Measurements from ENCODE around the gene IGFBP3.

The IGFBP3 gene

DNA sequence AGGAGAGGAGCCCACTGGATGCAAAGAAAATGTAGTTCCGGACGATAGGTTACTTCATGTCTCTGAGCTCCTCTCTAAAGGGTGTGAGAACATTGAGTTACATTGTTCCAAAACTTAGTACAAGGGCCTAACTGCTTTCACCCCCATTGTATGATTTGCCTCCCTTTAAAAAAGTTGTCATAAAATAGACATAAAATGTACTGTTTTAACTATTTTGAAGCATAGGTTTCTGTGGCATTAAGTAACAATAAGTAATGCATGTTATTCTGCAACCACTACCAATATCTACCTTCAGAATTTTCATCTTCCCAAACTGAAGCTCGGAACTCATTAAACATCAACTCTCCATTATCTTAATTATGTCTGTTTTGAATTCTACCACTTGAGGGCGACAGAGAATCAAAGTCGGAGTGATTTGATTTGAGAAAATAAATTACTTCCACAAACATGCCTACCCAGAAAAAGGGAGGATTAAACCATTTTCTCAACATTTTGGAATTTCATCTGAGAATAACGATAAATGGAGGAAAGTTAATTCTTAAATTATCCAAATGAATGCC is 30.1 kb downstream of the IGFBP3 start:
- H2AFZ ChIP-seq (ENCODE audit: low read length): no peak overlapping the region
- H3K36me3 ChIP-seq (ENCODE audit: insufficient read depth, low read length): no peaks in the 10 kb centered on the region
- TF ChIP-seq CTCF (IDR thresholded peaks at IDR 0.05; ENCODE audit: low read length) (peak; percentile 86), EZH2 (IDR thresholded peaks at IDR 0.05; ENCODE audit: borderline replicate concordance, low read length) (no peak)
- no peaks in the 10 kb centered on the region for H3K79me2 ChIP-seq (ENCODE audit: insufficient read depth, low read length)
- H3K4me2 ChIP-seq (ENCODE audit: low read length): no peak overlapping the region
- H3K27me3 ChIP-seq (ENCODE audit: insufficient read depth, low read length): no peaks in the 10 kb centered on the region
- no peak overlapping the region for H3K9ac ChIP-seq (ENCODE audit: low read length)
- no peaks in the 10 kb centered on the region for H3K9me3 ChIP-seq (ENCODE audit: low read length)
- H3F3A ChIP-seq (ENCODE audit: insufficient read depth, low read length): no peaks in the 10 kb centered on the region
- no peaks in the 10 kb centered on the region for H3K9me2 ChIP-seq (ENCODE audit: low read depth, low read length)
- H3K27ac ChIP-seq (ENCODE audit: low read depth, low read length, poor library complexity, severe bottlenecking): no peak overlapping the region
- H3K4me1 ChIP-seq (ENCODE audit: insufficient read depth, low read length, severe bottlenecking): no peaks in the 10 kb centered on the region
- no peaks in the 10 kb centered on the region for H4K20me1 ChIP-seq (ENCODE audit: insufficient read depth, low read length)
- no peak overlapping the region for H3K4me3 ChIP-seq (ENCODE audit: low read depth, low read length, poor library complexity, severe bottlenecking)

GRCh38 chr7:45890125-45890901 is 30.8 kb downstream of the IGFBP3 start:
- H3K9ac ChIP-seq (ENCODE audit: low read length): no peak overlapping the region
- no peaks in the 10 kb centered on the region for H3F3A ChIP-seq (ENCODE audit: insufficient read depth, low read length)
- H3K9me3 ChIP-seq (ENCODE audit: low read length): no peaks in the 10 kb centered on the region
- no peak overlapping the region for H3K4me3 ChIP-seq (ENCODE audit: low read depth, low read length, poor library complexity, severe bottlenecking)
- no peaks in the 10 kb centered on the region for H3K36me3 ChIP-seq (ENCODE audit: insufficient read depth, low read length)
- H3K27me3 ChIP-seq (ENCODE audit: insufficient read depth, low read length): no peaks in the 10 kb centered on the region
- H3K27ac ChIP-seq (ENCODE audit: low read depth, low read length, poor library complexity, severe bottlenecking): no peak overlapping the region
- H4K20me1 ChIP-seq (ENCODE audit: insufficient read depth, low read length): no peaks in the 10 kb centered on the region
- H3K9me2 ChIP-seq (ENCODE audit: low read depth, low read length): no peaks in the 10 kb centered on the region
- H3K4me2 ChIP-seq (ENCODE audit: low read length): no peak overlapping the region
- no peaks in the 10 kb centered on the region for H3K79me2 ChIP-seq (ENCODE audit: insufficient read depth, low read length)
- no peaks in the 10 kb centered on the region for H3K4me1 ChIP-seq (ENCODE audit: insufficient read depth, low read length, severe bottlenecking)
- no peak for TF ChIP-seq CTCF (IDR thresholded peaks at IDR 0.05; ENCODE audit: low read length)
- no peak for TF ChIP-seq EZH2 (IDR thresholded peaks at IDR 0.05; ENCODE audit: borderline replicate concordance, low read length)
- no peak overlapping the region for H2AFZ ChIP-seq (ENCODE audit: low read length)

DNA sequence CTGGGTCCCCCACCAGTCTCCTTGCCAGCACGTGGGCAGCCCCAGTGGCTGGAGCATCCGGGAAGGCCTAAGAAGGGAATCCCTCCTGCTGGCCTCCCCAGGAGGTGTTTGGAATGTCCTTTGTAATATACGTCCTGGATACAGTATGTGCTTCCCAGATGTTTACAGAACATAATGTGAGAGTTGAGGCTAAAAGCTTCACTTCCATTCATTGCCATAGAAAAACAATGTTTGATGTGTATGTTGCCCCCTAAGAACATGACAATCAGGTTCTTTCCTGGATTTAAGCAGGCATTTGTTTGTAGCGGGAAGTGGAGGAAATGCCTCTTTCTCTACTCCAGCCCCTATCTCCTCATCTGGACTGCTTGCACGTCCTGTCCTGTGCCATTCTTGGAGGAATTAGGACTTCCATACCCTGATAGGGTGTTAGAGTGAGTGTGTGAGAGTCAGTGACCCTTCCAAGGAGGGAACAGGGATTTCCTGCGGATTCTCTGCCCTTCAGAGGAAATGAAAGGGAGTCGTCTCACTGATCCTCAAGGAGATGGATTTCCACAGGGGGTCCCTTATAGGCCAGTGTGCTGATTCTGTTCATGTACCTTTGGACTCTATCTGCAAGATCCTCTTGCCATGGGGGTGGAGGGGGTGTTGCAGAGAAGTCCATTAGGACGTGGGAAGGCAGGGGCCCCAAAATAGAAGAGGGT is 31.6 kb downstream of the IGFBP3 start:
- Histone ChIP-seq H3K36me3 (ENCODE audit: insufficient read depth, low read length) (no peaks in the 10 kb centered on the region), H3K27me3 (ENCODE audit: insufficient read depth, low read length) (no peaks in the 10 kb centered on the region), H3K4me1 (ENCODE audit: insufficient read depth, low read length, severe bottlenecking) (no peaks in the 10 kb centered on the region), H3K9ac (ENCODE audit: low read length) (no peak overlapping the region), H3K9me2 (ENCODE audit: low read depth, low read length) (no peaks in the 10 kb centered on the region), H3K9me3 (ENCODE audit: low read length) (no peaks in the 10 kb centered on the region), H4K20me1 (ENCODE audit: insufficient read depth, low read length) (no peaks in the 10 kb centered on the region), H2AFZ (ENCODE audit: low read length) (no peak overlapping the region), H3K4me2 (ENCODE audit: low read length) (no peak overlapping the region), H3F3A (ENCODE audit: insufficient read depth, low read length) (no peaks in the 10 kb centered on the region), H3K27ac (ENCODE audit: low read depth, low read length, poor library complexity, severe bottlenecking) (no peak overlapping the region), H3K79me2 (ENCODE audit: insufficient read depth, low read length) (no peaks in the 10 kb centered on the region), H3K4me3 (ENCODE audit: low read depth, low read length, poor library complexity, severe bottlenecking) (no peak overlapping the region)
- TF ChIP-seq CTCF (IDR thresholded peaks at IDR 0.05; ENCODE audit: low read length): no peak
